Hepatic stellate cell (primary cell): ENCODE measurements around the gene AHNAK.
"Not testable (repeated sequence)": the region's sequence is repeated elsewhere in the genome, so short reads cannot be mapped to it uniquely, and the experiment has no call there.

ENCODE experiments used
- DNase-seq: peaks from one replicate; pipeline ENCODE4 v3.0.0; 2011; ENCODE audit warnings: low spot score

Gene AHNAK

DNA sequence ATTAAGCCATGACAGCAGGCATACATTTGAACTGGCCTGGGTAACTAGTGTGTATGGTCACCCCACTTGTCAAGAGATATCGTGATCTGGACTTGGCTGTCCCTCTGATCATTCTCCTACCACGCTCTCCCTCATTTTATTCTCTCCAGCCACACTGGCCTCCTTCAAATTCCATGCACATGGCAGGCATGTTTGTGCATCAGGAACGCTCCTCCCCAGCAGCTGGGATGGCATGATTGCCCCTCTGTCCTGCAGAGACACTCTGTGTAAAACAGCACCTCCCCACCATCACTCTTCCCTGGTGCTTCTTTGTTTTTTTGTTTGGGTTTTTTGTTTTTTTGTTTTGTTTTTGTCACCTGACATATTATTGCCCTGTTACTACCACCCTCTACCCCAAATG, 159.2 kb downstream of the AHNAK start:
- DNase-seq: no peak

DNA sequence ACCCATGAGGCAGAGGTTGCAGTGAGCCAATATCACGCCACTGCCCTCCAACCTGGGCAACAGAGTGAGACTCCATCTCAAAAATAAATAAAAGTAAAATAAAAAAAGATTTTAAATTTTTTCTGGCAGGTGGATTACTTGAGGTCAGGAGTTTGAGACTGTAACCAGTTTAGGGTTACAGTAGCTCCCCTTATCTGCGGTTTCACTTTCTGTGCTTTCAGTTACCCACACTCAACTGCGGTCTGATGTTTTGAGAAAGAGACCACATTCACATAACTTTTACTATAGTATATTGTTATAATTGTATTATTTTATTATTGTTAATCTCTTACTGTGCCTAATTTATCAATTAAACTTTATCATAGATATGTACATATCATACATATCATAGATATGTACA, 160.5 kb downstream of the AHNAK start:
- not testable (repeated sequence) for DNase-seq

GRCh38 chr11:62383822-62384221, 162.8 kb downstream of the AHNAK start:
- no peak for DNase-seq
